ENCODE data around the gene KCNJ6. TPM values are rescaled to one million over a fixed set of nuclear protein-coding genes. Genes with fewer than 3 reads are reported as not detected.

The KCNJ6 gene
- not detected for total RNA-seq

DNA sequence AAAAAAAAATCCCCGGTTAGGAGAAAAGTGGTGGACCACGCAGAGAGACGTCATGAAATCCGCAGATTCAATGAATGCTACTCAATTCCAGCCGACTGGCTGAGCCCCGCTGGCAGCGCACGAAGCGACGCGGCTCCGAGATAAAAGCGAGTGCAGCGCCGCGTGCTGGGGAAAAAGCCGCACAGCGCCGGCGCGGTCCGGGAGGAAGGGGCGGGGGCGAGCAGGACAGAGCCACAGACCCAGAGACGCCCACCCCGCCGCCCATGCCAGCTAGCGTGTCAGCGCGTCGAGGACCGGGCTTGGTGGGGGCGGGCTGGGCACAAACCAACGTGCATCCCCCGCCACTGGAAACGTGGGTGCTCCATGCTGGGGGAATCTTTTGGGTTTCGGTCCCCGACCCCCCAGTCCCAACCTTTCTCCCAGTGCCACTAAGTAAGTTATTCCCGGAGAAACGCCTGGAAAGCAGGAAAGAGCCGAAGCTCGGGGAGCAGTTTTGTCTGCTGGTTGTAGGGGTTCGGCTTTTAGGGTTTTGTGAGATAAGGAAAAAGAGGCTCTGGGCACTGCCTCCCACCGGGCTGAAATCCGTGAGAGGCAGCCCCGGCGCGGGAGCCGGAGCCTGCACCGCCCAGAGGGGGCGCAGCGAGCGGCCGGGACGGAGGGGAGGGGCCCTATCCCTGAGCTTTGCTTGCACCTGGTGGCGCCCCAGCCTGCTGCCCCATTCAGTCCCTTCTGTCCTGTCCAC is at the start of gene KCNJ6:
Gene KCNJ6, minus strand, starts transcription at position 148 of the 742 bp plus-strand sequence. CDS start 75,775 bp downstream, outside the sequence.
- POLR2A ChIA-PET: no interaction called here
- intact Hi-C loops (cut with DNase I, micrococcal nuclease): loop anchor here (1.0 to 10.0 kb wide), 4 partner anchors 152 to 204 kb away; no protein-coding TSS in a partner anchor
- Mint-ChIP-seq H3K36me3 (ENCODE audit: low read depth) (no peaks in the 10 kb centered on the region), H3K4me1 (peaks cover 2% of the 10 kb centered on the region), H3K9me3 (ENCODE audit: low read depth) (no peaks in the 10 kb centered on the region), H3K4me3 (no peak within 1 kb of the TSS), H3K27me3 (peaks cover 59% of the 10 kb centered on the region), H3K27ac (no peak within 1 kb of the TSS)
- ATAC-seq (peak; percentile 44), DNase-seq (peak; percentile 59)
- CTCF ChIA-PET: no interaction called here

DNA sequence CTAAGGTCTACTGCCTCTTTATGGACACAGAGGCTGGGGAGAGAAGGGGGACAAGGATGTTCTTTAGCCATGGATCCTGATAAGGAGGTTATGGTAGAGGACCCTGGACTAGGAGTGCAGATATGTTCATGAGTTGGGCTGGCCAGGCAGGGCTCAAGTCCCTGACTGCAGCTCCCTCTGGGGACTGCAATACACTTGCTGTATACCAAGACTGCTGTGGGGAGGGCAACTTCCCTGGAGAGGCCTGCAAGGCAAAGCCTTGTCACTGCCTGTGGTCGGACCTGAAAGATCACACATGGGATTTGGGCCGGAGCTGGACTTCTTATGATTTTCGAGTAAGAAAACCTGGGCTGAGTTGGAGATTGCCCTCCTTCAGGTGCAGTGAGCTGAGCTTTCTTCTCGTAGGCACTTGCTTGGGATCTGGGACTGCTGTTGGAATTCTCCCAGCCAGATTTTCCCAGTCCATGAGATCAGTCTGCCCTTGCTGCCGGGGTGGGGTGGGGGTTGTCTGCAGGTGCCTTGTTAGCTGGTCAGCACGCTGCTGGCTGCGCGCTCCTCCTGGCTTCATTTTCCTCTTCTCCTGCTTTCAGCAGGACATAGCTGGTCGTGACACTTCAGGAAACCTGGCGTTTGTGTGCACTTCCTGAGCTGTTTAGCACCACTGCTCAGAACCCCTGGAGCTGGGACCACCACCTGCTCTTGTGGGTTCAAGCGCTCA is 49.0 kb upstream of the KCNJ6 start:
- Mint-ChIP-seq H3K27ac (no peak overlapping the region), H3K36me3 (ENCODE audit: low read depth) (no peaks in the 10 kb centered on the region), H3K9me3 (ENCODE audit: low read depth) (no peaks in the 10 kb centered on the region), H3K4me1 (no peaks in the 10 kb centered on the region), H3K27me3 (peaks cover 3% of the 10 kb centered on the region), H3K4me3 (no peak overlapping the region)
- DNase-seq (no peak), ATAC-seq (no peak)
- intact Hi-C loops (cut with DNase I, micrococcal nuclease): no loop called here
- CTCF ChIA-PET: no interaction called here
- POLR2A ChIA-PET: no interaction called here

- ChIA-PET CTCF (no interaction called here), POLR2A (no interaction called here)
- intact Hi-C loops (cut with DNase I, micrococcal nuclease): no loop called here
- DNase-seq (no peak), ATAC-seq (no peak)
- Mint-ChIP-seq H3K4me3 (no peak overlapping the region), H3K36me3 (ENCODE audit: low read depth) (no peaks in the 10 kb centered on the region), H3K27ac (no peak overlapping the region), H3K9me3 (ENCODE audit: low read depth) (no peaks in the 10 kb centered on the region), H3K27me3 (peaks cover 13% of the 10 kb centered on the region), H3K4me1 (no peaks in the 10 kb centered on the region)
Measured at GRCh38 chr21:37958537-37958936, 42.3 kb upstream of the KCNJ6 start.

- intact Hi-C loops (cut with DNase I, micrococcal nuclease): no loop called here
Measured at GRCh38 chr21:37956772-37957171, 40.5 kb upstream of the KCNJ6 start.

GRCh38 chr21:37945036-37945435 is 28.8 kb upstream of the KCNJ6 start:
- Mint-ChIP-seq H3K4me3 (no peak overlapping the region), H3K27me3 (peaks cover 4% of the 10 kb centered on the region), H3K9me3 (ENCODE audit: low read depth) (no peaks in the 10 kb centered on the region), H3K27ac (no peak overlapping the region), H3K4me1 (no peaks in the 10 kb centered on the region), H3K36me3 (ENCODE audit: low read depth) (no peaks in the 10 kb centered on the region)
- POLR2A ChIA-PET: no interaction called here
- no peak for DNase-seq
- ATAC-seq: no peak
- intact Hi-C loops (cut with DNase I, micrococcal nuclease): no loop called here
- CTCF ChIA-PET: interaction anchor here (1.5 kb wide), 1 partner anchor 182 kb away, joined by 5 read pairs; no protein-coding TSS in a partner anchor

More at GRCh38 chr21:37956772-37957171, 40.5 kb upstream of the KCNJ6 start:
- ChIA-PET POLR2A (no interaction called here), CTCF (no interaction called here)
- DNase-seq: no peak
- H3K4me3 Mint-ChIP-seq: no peak overlapping the region
- H3K27me3 Mint-ChIP-seq: peaks cover 13% of the 10 kb centered on the region
- no peaks in the 10 kb centered on the region for H3K36me3 Mint-ChIP-seq (ENCODE audit: low read depth)
- H3K4me1 Mint-ChIP-seq: no peaks in the 10 kb centered on the region
- no peak overlapping the region for H3K27ac Mint-ChIP-seq
- ATAC-seq: no peak
- no peaks in the 10 kb centered on the region for H3K9me3 Mint-ChIP-seq (ENCODE audit: low read depth)

- CTCF ChIA-PET: interaction anchor here (1.5 kb wide), 1 partner anchor 183 kb away, joined by 5 read pairs; no protein-coding TSS in a partner anchor
- H3K4me3 Mint-ChIP-seq: no peak overlapping the region
Measured at GRCh38 chr21:37944496-37944895, 28.2 kb upstream of the KCNJ6 start.

DNA sequence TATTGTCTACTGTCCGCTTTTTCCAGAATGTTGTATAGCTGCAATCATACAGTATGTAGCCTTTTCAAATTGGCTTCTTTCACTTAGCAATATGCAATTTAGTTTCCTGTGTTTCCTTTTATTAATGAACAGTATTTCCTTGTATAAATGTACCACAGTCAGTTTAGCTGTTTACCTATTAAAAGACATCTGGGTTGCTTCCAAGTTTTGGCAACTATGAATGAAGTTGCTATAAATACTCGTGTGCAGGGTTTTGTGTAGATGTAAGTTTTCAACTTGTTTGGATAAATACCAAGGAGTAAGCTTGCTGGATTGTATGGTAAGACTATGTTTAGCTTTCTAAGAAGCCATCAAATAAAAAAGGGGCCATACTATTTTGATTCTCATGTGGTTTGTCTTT is 24.4 kb upstream of the KCNJ6 start:
- DNase-seq: no peak
- Mint-ChIP-seq H3K36me3 (ENCODE audit: low read depth) (no peaks in the 10 kb centered on the region), H3K9me3 (ENCODE audit: low read depth) (peaks cover 1% of the 10 kb centered on the region), H3K4me1 (no peaks in the 10 kb centered on the region), H3K27ac (no peak overlapping the region), H3K4me3 (no peak overlapping the region), H3K27me3 (peaks cover 6% of the 10 kb centered on the region)
- POLR2A ChIA-PET: no interaction called here
- CTCF ChIA-PET: no interaction called here
- ATAC-seq: no peak
- intact Hi-C loops (cut with DNase I, micrococcal nuclease): no loop called here

More at GRCh38 chr21:37944496-37944895, 28.2 kb upstream of the KCNJ6 start:
- ATAC-seq: no peak
- DNase-seq: no peak
- POLR2A ChIA-PET: no interaction called here
- intact Hi-C loops (cut with DNase I, micrococcal nuclease): no loop called here
- Mint-ChIP-seq H3K36me3 (ENCODE audit: low read depth) (no peaks in the 10 kb centered on the region), H3K9me3 (ENCODE audit: low read depth) (peaks cover 1% of the 10 kb centered on the region), H3K27ac (no peak overlapping the region), H3K4me1 (no peaks in the 10 kb centered on the region), H3K27me3 (peaks cover 4% of the 10 kb centered on the region)

- intact Hi-C loops (cut with DNase I, micrococcal nuclease): no loop called here
- DNase-seq (no peak), ATAC-seq (no peak)
- peaks cover 7% of the 10 kb centered on the region for H3K27me3 Mint-ChIP-seq
- POLR2A ChIA-PET: no interaction called here
- H3K4me1 Mint-ChIP-seq: no peaks in the 10 kb centered on the region
- no peak overlapping the region for H3K4me3 Mint-ChIP-seq
- H3K9me3 Mint-ChIP-seq (ENCODE audit: low read depth): peaks cover 1% of the 10 kb centered on the region
- CTCF ChIA-PET: interaction anchor here (0.6 kb wide), 1 partner anchor 210 kb away, joined by 4 read pairs; no protein-coding TSS in a partner anchor
- no peak overlapping the region for H3K27ac Mint-ChIP-seq
- H3K36me3 Mint-ChIP-seq (ENCODE audit: low read depth): no peaks in the 10 kb centered on the region
Measured at GRCh38 chr21:37939838-37940237, 23.6 kb upstream of the KCNJ6 start.

DNA sequence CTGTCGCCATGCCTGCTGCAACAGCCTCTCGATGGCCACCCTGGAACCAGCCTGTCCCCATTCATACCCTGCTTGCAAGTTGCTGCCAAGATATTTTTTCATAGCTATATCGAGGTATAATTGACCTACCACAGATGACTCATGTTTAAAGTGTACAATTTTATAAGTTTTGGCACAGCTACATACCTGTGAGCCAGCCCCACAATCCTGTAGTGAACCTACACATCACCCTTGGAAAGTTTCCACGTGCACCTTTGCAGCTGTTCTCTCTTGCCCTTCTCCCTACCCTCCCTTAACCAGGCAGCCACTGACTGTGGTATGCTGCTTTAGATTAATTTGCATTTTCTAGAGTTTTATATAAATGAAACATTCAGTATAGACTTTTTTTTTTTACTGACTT is 23.0 kb upstream of the KCNJ6 start:
- no peak overlapping the region for H3K4me3 Mint-ChIP-seq
- intact Hi-C loops (cut with DNase I, micrococcal nuclease): no loop called here

DNA sequence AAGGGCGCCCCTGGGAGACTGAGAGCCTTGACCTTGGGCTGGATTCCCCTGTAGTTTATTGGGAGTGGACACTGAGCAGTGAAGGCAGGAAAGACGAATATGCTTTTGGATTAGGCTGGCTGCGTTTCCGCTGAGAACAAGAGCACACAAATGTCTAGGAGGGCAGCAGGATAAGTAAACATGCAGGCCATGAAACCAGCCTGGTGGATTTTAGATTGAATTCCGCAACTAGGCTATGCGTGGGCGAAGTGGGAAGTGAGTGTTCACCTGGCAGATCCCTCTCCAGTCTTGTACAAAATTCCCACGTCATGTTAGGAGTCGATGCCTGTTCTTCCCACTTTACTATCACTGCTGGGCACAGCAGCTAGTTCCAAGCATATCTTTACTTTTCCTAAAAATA is 21.4 kb upstream of the KCNJ6 start:
- ATAC-seq (no peak), DNase-seq (no peak)
- Mint-ChIP-seq H3K27ac (no peak overlapping the region), H3K4me3 (no peak overlapping the region), H3K4me1 (no peaks in the 10 kb centered on the region), H3K27me3 (peaks cover 5% of the 10 kb centered on the region), H3K9me3 (ENCODE audit: low read depth) (peaks cover 4% of the 10 kb centered on the region), H3K36me3 (ENCODE audit: low read depth) (no peaks in the 10 kb centered on the region)
- CTCF ChIA-PET: no interaction called here
- intact Hi-C loops (cut with DNase I, micrococcal nuclease): no loop called here
- POLR2A ChIA-PET: no interaction called here

More for the DNA sequence above, 23.0 kb upstream of the KCNJ6 start:
- CTCF ChIA-PET: no interaction called here
- no peaks in the 10 kb centered on the region for H3K36me3 Mint-ChIP-seq (ENCODE audit: low read depth)
- ATAC-seq: no peak
- H3K9me3 Mint-ChIP-seq (ENCODE audit: low read depth): peaks cover 1% of the 10 kb centered on the region
- no peaks in the 10 kb centered on the region for H3K4me1 Mint-ChIP-seq
- no peak for DNase-seq
- POLR2A ChIA-PET: interaction anchor here (0.5 to 0.6 kb wide), 2 partner anchors 47 to 1352 kb away, joined by 3 to 7 read pairs; no protein-coding TSS in a partner anchor
- H3K27me3 Mint-ChIP-seq: peaks cover 7% of the 10 kb centered on the region
- no peak overlapping the region for H3K27ac Mint-ChIP-seq

GRCh38 chr21:37936010-37936785 is 19.9 kb upstream of the KCNJ6 start:
- H3K9me3 Mint-ChIP-seq (ENCODE audit: low read depth): peaks cover 4% of the 10 kb centered on the region
- H3K36me3 Mint-ChIP-seq (ENCODE audit: low read depth): no peaks in the 10 kb centered on the region
- CTCF ChIA-PET: no interaction called here
- intact Hi-C loops (cut with DNase I, micrococcal nuclease): no loop called here
- H3K27ac Mint-ChIP-seq: no peak overlapping the region
- H3K27me3 Mint-ChIP-seq: peaks cover 5% of the 10 kb centered on the region
- no peak overlapping the region for H3K4me3 Mint-ChIP-seq
- no peaks in the 10 kb centered on the region for H3K4me1 Mint-ChIP-seq
- no peak for DNase-seq
- POLR2A ChIA-PET: no interaction called here
- no peak for ATAC-seq

Data from activated CD4-positive, alpha-beta T cell treated with anti-CD3 and anti-CD28 coated beads for 36 hours (primary cell).